Suprapubic skin (tissue), 4 donors: ENCODE data around the gene ATXN1.

Experiments used
- EP300 ChIP-seq: sonication (generic); formaldehyde crosslinking; IDR thresholded peaks from one replicate; pipeline ENCODE4 v1.6.1; 2017; ENCODE audit warnings: antibody characterized with exemption
- POLR2A ChIP-seq, 2 donors: fragments of 450-650 bp; IDR thresholded peaks; one replicate each; pipeline ENCODE4 v1.6.1; 2017; ENCODE audit warnings: antibody characterized with exemption in 2 of 2, mild to moderate bottlenecking in 2 of 2, moderate library complexity in 2 of 2
- POLR2AphosphoS5 ChIP-seq, 3 donors: sonication (generic); formaldehyde crosslinking; IDR thresholded peaks; one replicate each; pipeline ENCODE4 v1.6.1; 2017; ENCODE audit warnings: antibody characterized with exemption in 3 of 3
- TF ChIP-seq, protein P1 (sequence below), 2 donors: fragments of 200-600 bp in 1 of 2; fragments of 450-650 bp in 1 of 2; sonication (generic) in 1 of 2; IDR thresholded peaks; one replicate each; pipeline ENCODE4 v1.5.1; 2016 to 2019; ENCODE audit warnings: antibody characterized with exemption in 2 of 2, mild to moderate bottlenecking in 1 of 2, moderate library complexity in 1 of 2

DNA sequence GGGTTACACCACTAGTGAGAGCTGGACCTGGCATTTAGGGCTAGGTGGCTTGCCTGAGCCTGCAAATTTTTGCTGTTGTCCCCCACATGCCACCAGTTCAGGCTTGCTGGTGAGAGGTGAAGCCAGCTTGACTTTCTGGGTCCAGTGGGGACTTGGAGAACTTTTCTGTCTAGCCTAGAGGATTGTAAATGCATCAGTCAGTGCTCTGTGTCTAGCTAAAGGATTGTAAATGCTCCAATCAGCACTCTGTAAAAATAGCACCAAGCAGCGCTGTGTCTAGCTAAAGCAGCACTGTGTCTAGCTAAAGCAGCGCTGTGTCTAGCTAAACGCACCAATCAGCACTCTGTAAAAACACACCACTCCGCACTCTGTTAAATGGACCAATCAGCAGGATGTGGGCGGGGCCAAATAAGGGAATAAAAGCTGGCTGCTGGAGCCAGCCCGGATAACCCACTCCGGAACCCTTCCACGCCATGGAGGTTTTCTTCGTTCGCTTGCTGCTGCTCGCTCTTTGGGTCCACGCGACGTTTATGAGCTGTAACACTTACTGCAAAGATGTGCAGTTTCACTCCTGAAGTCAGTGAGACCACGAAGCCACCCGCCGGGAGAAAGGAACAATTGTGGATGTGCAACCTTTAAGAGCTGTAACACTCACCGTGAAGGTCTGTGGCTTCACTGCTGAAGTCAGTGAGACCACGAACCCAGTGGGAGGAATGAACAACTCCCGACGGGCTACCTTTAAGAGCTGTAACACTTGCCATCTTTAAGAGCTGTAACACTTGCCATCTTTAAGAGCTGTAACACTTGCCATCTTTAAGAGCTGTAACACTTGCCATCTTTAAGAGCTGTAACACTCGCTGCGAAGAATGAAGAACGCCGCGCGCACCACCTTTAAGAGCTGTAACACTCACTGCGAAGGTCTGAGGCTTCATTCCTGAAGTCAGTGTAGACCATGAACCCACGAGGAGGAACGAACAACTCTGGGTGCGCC, 495.6 kb downstream of the ATXN1 start:
- TF ChIP-seq, protein P1, sequence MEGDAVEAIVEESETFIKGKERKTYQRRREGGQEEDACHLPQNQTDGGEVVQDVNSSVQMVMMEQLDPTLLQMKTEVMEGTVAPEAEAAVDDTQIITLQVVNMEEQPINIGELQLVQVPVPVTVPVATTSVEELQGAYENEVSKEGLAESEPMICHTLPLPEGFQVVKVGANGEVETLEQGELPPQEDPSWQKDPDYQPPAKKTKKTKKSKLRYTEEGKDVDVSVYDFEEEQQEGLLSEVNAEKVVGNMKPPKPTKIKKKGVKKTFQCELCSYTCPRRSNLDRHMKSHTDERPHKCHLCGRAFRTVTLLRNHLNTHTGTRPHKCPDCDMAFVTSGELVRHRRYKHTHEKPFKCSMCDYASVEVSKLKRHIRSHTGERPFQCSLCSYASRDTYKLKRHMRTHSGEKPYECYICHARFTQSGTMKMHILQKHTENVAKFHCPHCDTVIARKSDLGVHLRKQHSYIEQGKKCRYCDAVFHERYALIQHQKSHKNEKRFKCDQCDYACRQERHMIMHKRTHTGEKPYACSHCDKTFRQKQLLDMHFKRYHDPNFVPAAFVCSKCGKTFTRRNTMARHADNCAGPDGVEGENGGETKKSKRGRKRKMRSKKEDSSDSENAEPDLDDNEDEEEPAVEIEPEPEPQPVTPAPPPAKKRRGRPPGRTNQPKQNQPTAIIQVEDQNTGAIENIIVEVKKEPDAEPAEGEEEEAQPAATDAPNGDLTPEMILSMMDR (IDR thresholded peaks at IDR 0.05): no peak
- no peak for TF ChIP-seq EP300
- TF ChIP-seq POLR2A (IDR thresholded peaks at IDR 0.05): no peak
- no peak for TF ChIP-seq POLR2AphosphoS5 (IDR thresholded peaks at IDR 0.05)
